Endodermal cell (in vitro differentiated cells): ENCODE data around the gene SND1. TPM values are rescaled to one million over a fixed set of nuclear protein-coding genes. Genes with fewer than 3 reads are reported as not detected.

Experiments
- DNase-seq: peaks from one replicate; pipeline ENCODE4 v3.0.0-alpha.2; 2017
- H3K27ac ChIP-seq: 2 replicates; pipeline ENCODE4 v1.5.1; 2013; ENCODE audit warnings: mild to moderate bottlenecking, low read depth, low read length, moderate library complexity
- H3K27me3 ChIP-seq: 2 replicates; pipeline ENCODE4 v1.6.1; 2013; ENCODE audit warnings: mild to moderate bottlenecking, low read length, moderate library complexity; ENCODE audit not compliant: insufficient read depth, control insufficient read depth, poor library complexity, severe bottlenecking
- H3K36me3 ChIP-seq: 2 replicates; pipeline ENCODE4 v1.7.0; 2013; ENCODE audit warnings: mild to moderate bottlenecking, low read length, moderate library complexity; ENCODE audit not compliant: control insufficient read depth, insufficient read depth
- H3K4me1 ChIP-seq: one replicate; pipeline ENCODE4 v1.7.0; 2013; ENCODE audit warnings: low read length; ENCODE audit not compliant: control insufficient read depth, insufficient read depth
- H3K4me3 ChIP-seq: 2 replicates; pipeline ENCODE4 v1.5.1; 2013; ENCODE audit warnings: mild to moderate bottlenecking, low read length, moderate library complexity
- H3K9ac ChIP-seq: 2 replicates; pipeline ENCODE4 v1.6.1; 2013; ENCODE audit warnings: mild to moderate bottlenecking, low read length, moderate library complexity; ENCODE audit not compliant: poor library complexity, severe bottlenecking; ENCODE audit errors: extremely low read depth
- H3K9me3 ChIP-seq: 2 replicates; pipeline ENCODE4 v1.6.1; 2013; ENCODE audit warnings: mild to moderate bottlenecking, low read length, moderate library complexity; ENCODE audit not compliant: control insufficient read depth
- H3K27ac Mint-ChIP-seq: 2 replicates; pipeline ENCODE4 v1.8.0; 2020; ENCODE audit warnings: mixed read lengths
- H3K27me3 Mint-ChIP-seq: 2 replicates; pipeline ENCODE4 v1.8.0; 2021; ENCODE audit warnings: mild to moderate bottlenecking, mixed read lengths; ENCODE audit not compliant: insufficient read depth
- H3K36me3 Mint-ChIP-seq: 2 replicates; pipeline ENCODE4 v1.8.0; 2020; ENCODE audit warnings: low read depth, mixed read lengths
- H3K4me1 Mint-ChIP-seq: 2 replicates; pipeline ENCODE4 v1.8.0; 2020; ENCODE audit warnings: mixed read lengths
- H3K4me3 Mint-ChIP-seq: 2 replicates; pipeline ENCODE4 v1.8.0; 2020; ENCODE audit warnings: mild to moderate bottlenecking, moderate library complexity, mixed read lengths
- H3K9me3 Mint-ChIP-seq: 2 replicates; pipeline ENCODE4 v1.8.0; 2020; ENCODE audit warnings: mild to moderate bottlenecking, mixed read lengths
- CTCF ChIP-seq: fragments of 200-600 bp; sonication (generic); conservative IDR thresholded peaks from 2 replicates; pipeline ENCODE4 v1.5.0; 2021; ENCODE audit warnings: antibody characterized with exemption, mild to moderate bottlenecking
- WGBS, 2 experiments: methylation state at CpG; one replicate each; pipeline versions ENCODE4 v1.1.5 to v1.1.7; 2013; ENCODE audit warnings: missing lambda C conversion rate in 2 of 2, mixed read lengths in 1 of 2; ENCODE audit not compliant: insufficient coverage in 1 of 2, insufficient read length in 1 of 2; 5-methylcytosine and 5-hydroxymethylcytosine counted together
- total RNA-seq, 2 donors: library from RNA; stranded (reverse); fragmentation: NEBNext Ultra II Directional in 1 of 2; extraction: Animal tissue kit (Norgen Biotek cat#: 25700) in 1 of 2; gene quantifications; 2 replicates in 1 of 2; 3 replicates in 1 of 2; pipeline ENCODE4 v1.2.1, GENCODE V29; 2021

Gene SND1
- total RNA-seq, 2 donors from 2014 or later, result 240 to 267 TPM

DNA sequence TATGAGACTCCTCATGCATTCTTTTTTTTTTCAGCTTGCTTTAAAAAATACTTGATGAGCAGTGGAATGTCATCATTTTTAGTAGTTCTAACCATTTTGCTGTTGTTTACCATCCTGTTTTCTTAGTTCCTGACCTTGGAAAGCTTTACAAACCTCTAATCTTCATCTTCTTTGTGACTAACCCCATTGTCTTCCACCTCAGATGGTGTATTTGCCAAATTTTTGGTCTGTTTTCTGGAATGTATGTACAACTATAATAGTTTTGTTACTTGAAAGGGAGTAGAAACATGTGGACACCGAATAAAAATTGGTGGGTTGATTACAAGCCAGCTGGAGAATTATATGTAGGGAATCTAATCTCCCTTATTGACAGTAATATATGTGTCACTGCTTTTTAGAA, 172.7 kb downstream of the SND1 start:
- Mint-ChIP-seq H3K27me3 (no peaks in the 10 kb centered on the region), H3K36me3 (peaks cover 3% of the 10 kb centered on the region), H3K4me3 (no peak overlapping the region), H3K4me1 (peaks cover 25% of the 10 kb centered on the region), H3K9me3 (no peaks in the 10 kb centered on the region), H3K27ac (peak overlapping the region; percentile 36)
- Histone ChIP-seq H3K36me3 (peaks cover 5% of the 10 kb centered on the region), H3K9me3 (no peaks in the 10 kb centered on the region), H3K27ac (no peak overlapping the region), H3K27me3 (no peaks in the 10 kb centered on the region), H3K4me3 (no peak overlapping the region), H3K4me1 (peaks cover 5% of the 10 kb centered on the region), H3K9ac (no peak overlapping the region)
- DNase-seq, result no peak
- no peak for TF ChIP-seq CTCF
- 80 to 94% methylated on average over 1 of the region's 1 CpG for whole genome bisulfite sequencing, 2 experiments

- Histone ChIP-seq H3K9me3 (no peaks in the 10 kb centered on the region), H3K36me3 (peaks cover 16% of the 10 kb centered on the region), H3K4me1 (no peaks in the 10 kb centered on the region), H3K27me3 (no peaks in the 10 kb centered on the region), H3K4me3 (no peak overlapping the region), H3K9ac (no peak overlapping the region), H3K27ac (no peak overlapping the region)
- no peak for DNase-seq
- Mint-ChIP-seq H3K27me3 (no peaks in the 10 kb centered on the region), H3K27ac (no peak overlapping the region), H3K4me1 (no peaks in the 10 kb centered on the region), H3K36me3 (peaks cover 13% of the 10 kb centered on the region), H3K9me3 (no peaks in the 10 kb centered on the region), H3K4me3 (no peak overlapping the region)
- no peak for TF ChIP-seq CTCF
- 94 to 100% methylated on average over 4 of the region's 4 CpGs for WGBS, 2 experiments
These were observed 177.0 kb downstream of the SND1 start for GRCh38 chr7:127828843-127829500.

DNA sequence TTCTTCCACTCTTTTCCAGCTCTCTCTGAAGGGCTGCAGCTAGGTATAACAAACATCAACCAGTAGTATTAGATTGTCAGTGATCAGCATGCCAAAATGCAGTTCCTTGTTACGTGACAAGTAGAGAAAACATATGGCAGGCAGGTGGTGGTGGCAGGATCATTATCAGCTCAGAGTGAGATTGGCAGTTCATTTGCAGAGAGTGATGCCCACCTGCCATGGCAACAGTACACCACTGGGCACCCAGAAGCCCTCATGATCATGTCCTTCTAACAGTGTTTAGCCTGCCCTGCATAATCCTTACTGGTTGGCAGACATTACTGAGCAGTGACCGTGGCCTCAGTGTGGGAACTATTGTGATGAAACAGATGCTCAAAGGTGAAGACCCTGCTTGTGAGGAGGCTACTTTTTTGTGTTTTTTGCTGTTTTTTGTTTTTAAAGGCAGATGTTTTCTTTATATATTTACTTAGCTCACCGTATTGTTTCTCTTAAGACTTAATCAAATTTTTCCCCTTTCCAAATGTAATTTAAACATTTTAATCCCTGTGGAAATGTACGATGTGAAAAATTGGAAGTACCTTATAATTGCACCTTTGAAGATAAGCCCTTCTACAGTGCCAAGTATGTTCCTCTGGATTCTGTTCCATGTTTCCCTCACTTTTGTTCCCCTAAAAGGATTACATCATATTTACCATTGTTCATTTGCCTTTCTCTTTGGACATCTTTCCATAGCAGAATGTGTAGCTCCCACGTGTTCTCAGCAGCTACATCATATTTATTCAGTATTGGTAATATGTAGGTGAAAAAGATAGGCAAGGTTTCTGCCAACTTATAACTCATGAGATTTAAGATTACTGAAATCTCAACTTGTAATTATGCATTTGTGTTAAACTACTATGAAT, 179.6 kb downstream of the SND1 start:
- Histone ChIP-seq H3K36me3 (peaks cover 34% of the 10 kb centered on the region), H3K4me1 (no peaks in the 10 kb centered on the region), H3K27ac (no peak overlapping the region), H3K27me3 (no peaks in the 10 kb centered on the region), H3K4me3 (no peak overlapping the region), H3K9me3 (peaks cover 6% of the 10 kb centered on the region), H3K9ac (no peak overlapping the region)
- H3K36me3 Mint-ChIP-seq, result peaks cover 18% of the 10 kb centered on the region
- peak overlapping the region; percentile 36 for H3K27ac Mint-ChIP-seq
- H3K4me1 Mint-ChIP-seq, result no peaks in the 10 kb centered on the region
- no peak overlapping the region for H3K4me3 Mint-ChIP-seq
- no peak for TF ChIP-seq CTCF
- H3K9me3 Mint-ChIP-seq, result peaks cover 3% of the 10 kb centered on the region
- DNase-seq, result no peak
- 86 to 94% methylated on average over 2 to 4 of the region's 5 CpGs for WGBS, 2 experiments
- no peaks in the 10 kb centered on the region for H3K27me3 Mint-ChIP-seq
